NCI-H748 treated with DMSO at 0.1 percent for 48 hours (cell line): ENCODE data around the gene CDV3.

Experiments
- DNase-seq: peaks from one replicate; lab custom pipeline; 2025; lab: John Stamatoyannopoulos, UW

Gene CDV3

GRCh38 chr3:133606902-133607301, 33.4 kb downstream of the CDV3 start:
- DNase-seq = no peak

GRCh38 chr3:133607816-133608215, 34.3 kb downstream of the CDV3 start:
- no peak for DNase-seq

GRCh38 chr3:133608388-133608787, 34.9 kb downstream of the CDV3 start:
- DNase-seq = no peak

GRCh38 chr3:133610031-133610430, 36.5 kb downstream of the CDV3 start:
- no peak for DNase-seq

GRCh38 chr3:133611534-133611933, 38.0 kb downstream of the CDV3 start:
- DNase-seq = no peak

- no peak for DNase-seq
These were observed 46.7 kb downstream of the CDV3 start for GRCh38 chr3:133620066-133620784.

GRCh38 chr3:133627789-133628188, 54.3 kb downstream of the CDV3 start:
- no peak for DNase-seq

- no peak for DNase-seq
These were observed 55.7 kb downstream of the CDV3 start for GRCh38 chr3:133629146-133629545.

GRCh38 chr3:133633439-133633838, 60.0 kb downstream of the CDV3 start:
- DNase-seq = no peak
